ELR (cell line): ENCODE data around the gene ME1.

ENCODE experiments used
- DNase-seq: peaks from one replicate; pipeline ENCODE4 v3.0.0-alpha.2; 2015; ENCODE audit warnings: low read depth

Gene ME1

GRCh38 chr6:83190626-83191025 lies 240.2 kb downstream of the ME1 start:
- DNase-seq: no peak

GRCh38 chr6:83188501-83188900 lies 242.3 kb downstream of the ME1 start:
- no peak for DNase-seq

GRCh38 chr6:83185096-83185495 lies 245.8 kb downstream of the ME1 start:
- DNase-seq: peak; percentile 37

- peak; percentile 98 for DNase-seq
Observed at GRCh38 chr6:83183082-83183828, 247.6 kb downstream of the ME1 start.

- no peak for DNase-seq
Observed at GRCh38 chr6:83182114-83182513, 248.7 kb downstream of the ME1 start.

GRCh38 chr6:83180426-83180950 lies 250.4 kb downstream of the ME1 start:
- DNase-seq: no peak

- DNase-seq: no peak
Observed at GRCh38 chr6:83176246-83176645, 254.6 kb downstream of the ME1 start.

- DNase-seq: no peak
Observed at GRCh38 chr6:83169511-83169910, 261.3 kb downstream of the ME1 start.

- no peak for DNase-seq
Observed at GRCh38 chr6:83169106-83169505, 261.7 kb downstream of the ME1 start.

GRCh38 chr6:83168556-83168955 lies 262.3 kb downstream of the ME1 start:
- DNase-seq: no peak

GRCh38 chr6:83167726-83168278 lies 263.0 kb downstream of the ME1 start:
- DNase-seq: no peak
